ENCODE results near the gene SLC9A7.

- TF ChIP-seq POLR2A (IDR thresholded peaks at IDR 0.05; ENCODE audit: low read length) (no peak), CEBPB (IDR thresholded peaks at IDR 0.05) (no peak), CTCF (IDR thresholded peaks at IDR 0.05) (no peak), EP300 (IDR thresholded peaks at IDR 0.05) (no peak), MAX (IDR thresholded peaks at IDR 0.05) (no peak), BCL3 (IDR thresholded peaks at IDR 0.05) (no peak), HDAC2 (IDR thresholded peaks at IDR 0.05) (no peak), MYC (IDR thresholded peaks at IDR 0.05; ENCODE audit: borderline replicate concordance, low read length) (no peak), HMGXB4 (CRISPR knock-in tag; IDR thresholded peaks at IDR 0.05; ENCODE audit: borderline replicate concordance) (no peak), NR3C1 (IDR thresholded peaks at IDR 0.05) (no peak), NFE2L2 (conservative IDR thresholded peaks at IDR 0.05; ENCODE audit: low read length) (no peak), JUN (IDR thresholded peaks at IDR 0.05) (no peak)
Measured at GRCh38 chrX:46757593-46757992, 1.3 kb downstream of the SLC9A7 start.
